ENCODE measurements around the gene CSF2RB.
A peak's percentile ranks its signal among the peaks of the same experiment; 100 is the strongest.
"Not testable (repeated sequence)": the region's sequence is repeated elsewhere in the genome, so short reads cannot be mapped to it uniquely, and the experiment has no call there.

The CSF2RB gene

GRCh38 chr22:36977401-36977861, 64.0 kb downstream of the CSF2RB start:
- peak; percentile 72 for DNase-seq

GRCh38 chr22:36977947-36978660, 64.7 kb downstream of the CSF2RB start:
- peak; percentile 90 for DNase-seq

GRCh38 chr22:36979016-36979910, 65.8 kb downstream of the CSF2RB start:
- no peak for DNase-seq

GRCh38 chr22:36981247-36981775, 67.9 kb downstream of the CSF2RB start:
- no peak for DNase-seq

- no peak for DNase-seq
Measured at GRCh38 chr22:36982136-36982535, 68.7 kb downstream of the CSF2RB start.

GRCh38 chr22:36985211-36985889, 71.9 kb downstream of the CSF2RB start:
- DNase-seq = no peak

GRCh38 chr22:36986242-36986821, 72.9 kb downstream of the CSF2RB start:
- DNase-seq = no peak

- DNase-seq = no peak
Measured at GRCh38 chr22:36988075-36988832, 74.8 kb downstream of the CSF2RB start.

- not testable (repeated sequence) for DNase-seq
Measured at GRCh38 chr22:36989012-36989411, 75.6 kb downstream of the CSF2RB start.
